OCI-LY3 (cell line): Measurements from ENCODE around the gene SECISBP2.

Experiments used
- H2AFZ ChIP-seq: fragments of 200-600, 300-600 bp; shearing (Covaris generic); 2 replicates; pipeline ENCODE4 v1.6.0; 2014; ENCODE audit warnings: antibody characterized with exemption, low read depth, low read length
- H3K27ac ChIP-seq: fragments of 200-600, 300-600 bp; sonication (generic); 2 replicates; pipeline ENCODE4 v1.5.1; 2014; ENCODE audit warnings: mild to moderate bottlenecking, low read length, moderate library complexity, mixed read lengths
- H3K27me3 ChIP-seq: fragments of 200-600, 300-600 bp; sonication (generic); 2 replicates; pipeline ENCODE4 v1.6.1; 2014; ENCODE audit warnings: low read depth, low read length, mixed read lengths
- H3K36me3 ChIP-seq: fragments of 200-600, 300-600 bp; sonication (generic); replicated peaks from 2 replicates; pipeline ENCODE3; 2014; ENCODE audit warnings: low read depth, low read length, mixed read lengths
- H3K4me1 ChIP-seq: fragments of 300-600, 200-600 bp; sonication (generic); 2 replicates; pipeline ENCODE4 v1.6.1; 2014; ENCODE audit warnings: low read length, mixed read lengths
- H3K4me2 ChIP-seq: fragments of 200-600, 300-600 bp; sonication (generic); 2 replicates; pipeline ENCODE4 v1.6.1; 2014; ENCODE audit warnings: low read length, mixed read lengths
- H3K4me3 ChIP-seq: fragments of 300-600, 200-600 bp; sonication (generic); 2 replicates; pipeline ENCODE4 v1.5.1; 2014; ENCODE audit warnings: antibody characterized with exemption, mild to moderate bottlenecking, low read length, moderate library complexity
- H3K79me2 ChIP-seq: fragments of 300-600, 200-600 bp; shearing (Covaris generic); 2 replicates; pipeline ENCODE4 v1.6.1; 2014; ENCODE audit warnings: mild to moderate bottlenecking, low read length, mixed read lengths
- H3K9ac ChIP-seq: fragments of 300-600, 200-600 bp; shearing (Covaris generic); 2 replicates; pipeline ENCODE4 v1.6.0; 2014; ENCODE audit warnings: mild to moderate bottlenecking, low read length, moderate library complexity
- H3K9me3 ChIP-seq: fragments of 200-600, 300-600 bp; shearing (Covaris generic); 2 replicates; pipeline ENCODE4 v1.6.1; 2014; ENCODE audit warnings: low read length, mixed read lengths; ENCODE audit not compliant: insufficient read depth
- H4K20me1 ChIP-seq: fragments of 200-600, 300-600 bp; sonication (generic); 2 replicates; pipeline ENCODE4 v1.6.1; 2016; ENCODE audit warnings: low read length, mixed read lengths; ENCODE audit not compliant: insufficient read depth
- CTCF ChIP-seq: fragments of 200-600, 300-600 bp; sonication (generic); IDR thresholded peaks from 2 replicates; pipeline ENCODE4 v1.5.1; 2014; ENCODE audit warnings: antibody characterized with exemption, low read length, low read depth
- EZH2phosphoT487 ChIP-seq: fragments of 200-600 bp; shearing (Covaris generic); IDR thresholded peaks from 2 replicates; pipeline ENCODE4 v1.6.1; 2018; ENCODE audit warnings: antibody characterized with exemption, mixed run types, low read depth

SECISBP2 gene

GRCh38 chr9:89311346-89312221, 6.7 kb upstream of the SECISBP2 start:
- Histone ChIP-seq H2AFZ (no peak overlapping the region), H4K20me1 (peaks cover 36% of the 10 kb centered on the region), H3K4me3 (peak overlapping the region; percentile 84), H3K79me2 (peaks cover 71% of the 10 kb centered on the region), H3K4me1 (peaks cover 45% of the 10 kb centered on the region), H3K9me3 (no peaks in the 10 kb centered on the region), H3K27ac (peak overlapping the region; percentile 67), H3K27me3 (no peaks in the 10 kb centered on the region), H3K4me2 (peak overlapping the region; percentile 93), H3K36me3 (peaks cover 54% of the 10 kb centered on the region), H3K9ac (peak overlapping the region; percentile 88)
- TF ChIP-seq EZH2phosphoT487 (no peak), CTCF (no peak)

- peak overlapping the region; percentile 93 for H3K4me2 ChIP-seq
- TF ChIP-seq CTCF (no peak), EZH2phosphoT487 (no peak)
- H3K9me3 ChIP-seq: no peaks in the 10 kb centered on the region
- H3K36me3 ChIP-seq: peaks cover 55% of the 10 kb centered on the region
- peaks cover 51% of the 10 kb centered on the region for H3K4me1 ChIP-seq
- peak overlapping the region; percentile 67 for H3K27ac ChIP-seq
- no peaks in the 10 kb centered on the region for H3K27me3 ChIP-seq
- peaks cover 36% of the 10 kb centered on the region for H4K20me1 ChIP-seq
- H2AFZ ChIP-seq: no peak overlapping the region
- H3K4me3 ChIP-seq: peak overlapping the region; percentile 84
- peak overlapping the region; percentile 88 for H3K9ac ChIP-seq
- peaks cover 77% of the 10 kb centered on the region for H3K79me2 ChIP-seq
Measured at GRCh38 chr9:89312222-89312571, 6.1 kb upstream of the SECISBP2 start.

- H3K79me2 ChIP-seq: peaks cover 86% of the 10 kb centered on the region
- H3K36me3 ChIP-seq: peaks cover 57% of the 10 kb centered on the region
- H3K27me3 ChIP-seq: no peaks in the 10 kb centered on the region
- peak overlapping the region; percentile 84 for H3K4me3 ChIP-seq
- peaks cover 36% of the 10 kb centered on the region for H4K20me1 ChIP-seq
- peak overlapping the region; percentile 67 for H3K27ac ChIP-seq
- H3K9ac ChIP-seq: peak overlapping the region; percentile 88
- no peak overlapping the region for H2AFZ ChIP-seq
- H3K4me2 ChIP-seq: peak overlapping the region; percentile 93
- H3K9me3 ChIP-seq: no peaks in the 10 kb centered on the region
- H3K4me1 ChIP-seq: peaks cover 58% of the 10 kb centered on the region
- TF ChIP-seq EZH2phosphoT487 (no peak), CTCF (no peak)
Measured at GRCh38 chr9:89313842-89314241, 4.5 kb upstream of the SECISBP2 start.

GRCh38 chr9:89314955-89315354, 3.3 kb upstream of the SECISBP2 start:
- Histone ChIP-seq H3K4me2 (peak overlapping the region; percentile 93), H4K20me1 (peaks cover 36% of the 10 kb centered on the region), H3K27ac (peak overlapping the region; percentile 67), H3K4me3 (peak overlapping the region; percentile 84), H3K27me3 (no peaks in the 10 kb centered on the region), H3K36me3 (peaks cover 57% of the 10 kb centered on the region), H2AFZ (no peak overlapping the region), H3K79me2 (peaks cover 88% of the 10 kb centered on the region), H3K9me3 (no peaks in the 10 kb centered on the region), H3K9ac (peak overlapping the region; percentile 88; the same call in 1 of the 2 replicates), H3K4me1 (peaks cover 56% of the 10 kb centered on the region)
- no peak for TF ChIP-seq EZH2phosphoT487
- no peak for TF ChIP-seq CTCF
